NCI-H748 treated with DMSO at 0.1 percent for 48 hours (cell line): ENCODE results near the gene KISS1R.
A peak's percentile ranks its signal among the peaks of the same experiment; 100 is the strongest.

Experiments used
- DNase-seq: peaks from one replicate; lab custom pipeline; 2025; lab: John Stamatoyannopoulos, UW

The KISS1R gene

GRCh38 chr19:900302-901111 is 16.6 kb upstream of the KISS1R start:
- DNase-seq: no peak

- no peak for DNase-seq
Measured at GRCh38 chr19:901216-902092, 15.7 kb upstream of the KISS1R start.

GRCh38 chr19:902093-902370 is 15.1 kb upstream of the KISS1R start:
- DNase-seq: no peak

- no peak for DNase-seq
Measured at GRCh38 chr19:902446-903226, 14.5 kb upstream of the KISS1R start.

- no peak for DNase-seq
Measured at GRCh38 chr19:903266-903797, 13.8 kb upstream of the KISS1R start.

- no peak for DNase-seq
Measured at GRCh38 chr19:904545-904944, 12.6 kb upstream of the KISS1R start.

GRCh38 chr19:906480-906879 is 10.7 kb upstream of the KISS1R start:
- DNase-seq: no peak

- DNase-seq: no peak
Measured at GRCh38 chr19:907183-907853, 9.8 kb upstream of the KISS1R start.

- no peak for DNase-seq
Measured at GRCh38 chr19:911197-912033, 5.7 kb upstream of the KISS1R start.

GRCh38 chr19:912181-913079 is 4.7 kb upstream of the KISS1R start:
- no peak for DNase-seq

- peak; percentile 12 for DNase-seq
Measured at GRCh38 chr19:913080-913748, 3.9 kb upstream of the KISS1R start, which contains the start of gene R3HDM4. R3HDM4 (minus strand) TSS chr19:913219; CDS start chr19:913157, 62 bp downstream.

- no peak for DNase-seq
Measured at GRCh38 chr19:916645-917322, 349 bp upstream of the KISS1R start.

- DNase-seq: no peak
Measured at GRCh38 chr19:918152-918437, 962 bp downstream of the KISS1R start.

- DNase-seq: no peak
Measured at GRCh38 chr19:918481-919198, 1.5 kb downstream of the KISS1R start.

GRCh38 chr19:919199-920050 is 2.3 kb downstream of the KISS1R start:
- DNase-seq: peak; percentile 44

GRCh38 chr19:920051-920864 is 3.1 kb downstream of the KISS1R start:
- DNase-seq: no peak
